GM10248 (cell line): ENCODE results near the gene FRMD6.

Experiments
- CTCF ChIA-PET: fragments of 300-600 bp; sonication (Branson Sonifier 250); formaldehyde crosslinking; extraction: SDS; loops from one replicate; lab custom pipeline; 2021; ENCODE audit warnings: antibody characterized with exemption; lab: Yijun Ruan, JAX
- POLR2A ChIA-PET: fragments of 350-650 bp; sonication (Branson Sonifier 250); formaldehyde crosslinking; extraction: SDS; loops from one replicate; lab custom pipeline; 2020; ENCODE audit warnings: antibody characterized with exemption; lab: Yijun Ruan, JAX
- DNase-seq: peaks from one replicate; pipeline ENCODE4 v3.0.0; 2012; ENCODE audit errors: extremely low spot score
- CTCF ChIP-seq: IDR thresholded peaks from 2 replicates; pipeline ENCODE4 v1.5.1; 2012; ENCODE audit warnings: mild to moderate bottlenecking, low read depth; ENCODE audit errors: extremely low read depth, missing control alignments, control extremely low read depth

FRMD6 gene

GRCh38 chr14:51651388-51652167, at the start of gene FRMD6:
TSS of gene FRMD6 (plus strand) at chr14:51651910. CDS start at chr14:51689837, 37,927 bp downstream.
- POLR2A ChIA-PET = interaction anchor here (0.6 kb wide), 1 partner anchor 53 kb away, joined by 3 read pairs; no protein-coding TSS in a partner anchor
- CTCF ChIA-PET = interaction anchor here (0.9 to 1.8 kb wide), 13 partner anchors 11 to 494 kb away, joined by 3 to 7 read pairs (median 3); no protein-coding TSS in a partner anchor
- peak; percentile 73 for TF ChIP-seq CTCF
- peak; percentile 95 for DNase-seq

GRCh38 chr14:51602310-51602709, 49.4 kb upstream of the FRMD6 start:
- TF ChIP-seq CTCF = no peak
- DNase-seq = no peak
- ChIA-PET CTCF (no interaction called here), POLR2A (no interaction called here)

GRCh38 chr14:51603495-51603894, 48.2 kb upstream of the FRMD6 start:
- POLR2A ChIA-PET = no interaction called here
- CTCF ChIA-PET = no interaction called here
- no peak for TF ChIP-seq CTCF
- no peak for DNase-seq

- POLR2A ChIA-PET = no interaction called here
- TF ChIP-seq CTCF = no peak
- no peak for DNase-seq
- CTCF ChIA-PET = no interaction called here
Measured at GRCh38 chr14:51604073-51604472, 47.6 kb upstream of the FRMD6 start.

- DNase-seq = no peak
- POLR2A ChIA-PET = no interaction called here
- CTCF ChIA-PET = no interaction called here
- TF ChIP-seq CTCF = no peak
Measured at GRCh38 chr14:51605575-51605974, 46.1 kb upstream of the FRMD6 start.

- ChIA-PET CTCF (interaction anchor here (0.9 to 1.3 kb wide), 2 partner anchors 16 to 172 kb away, joined by 3 read pairs; no protein-coding TSS in a partner anchor), POLR2A (no interaction called here)
- TF ChIP-seq CTCF = no peak
- DNase-seq = no peak
Measured at GRCh38 chr14:51607711-51608110, 44.0 kb upstream of the FRMD6 start.
